WERI-Rb-1 (cell line): Measurements from ENCODE around the gene NELFCD.

Experiments used
- DNase-seq: peaks from one replicate; pipeline ENCODE4 v3.0.0-alpha.2; 2020
- H3K27ac ChIP-seq: fragments of 250-450 bp; sonication (Bioruptor Pico); 2 replicates; pipeline ENCODE4 v1.5.1; 2020; ENCODE audit warnings: mild to moderate bottlenecking, moderate library complexity
- H3K27me3 ChIP-seq: fragments of 250-450 bp; sonication (Bioruptor Pico); 2 replicates; pipeline ENCODE4 v1.5.1; 2021; ENCODE audit warnings: mild to moderate bottlenecking, low read depth, moderate library complexity; ENCODE audit not compliant: insufficient read depth, severe bottlenecking
- H3K36me3 ChIP-seq: fragments of 250-450 bp; sonication (Bioruptor Pico); 2 replicates; pipeline ENCODE4 v1.5.1; 2020; ENCODE audit warnings: mild to moderate bottlenecking, moderate library complexity
- H3K4me3 ChIP-seq: 2 replicates; pipeline ENCODE4 v1.5.1; 2011; ENCODE audit warnings: low read depth, mild to moderate bottlenecking, control low read depth, low read length
- H3K9me3 ChIP-seq: fragments of 250-450 bp; sonication (Bioruptor Pico); 2 replicates; pipeline ENCODE4 v1.5.1; 2021; ENCODE audit warnings: mild to moderate bottlenecking, moderate library complexity; ENCODE audit not compliant: severe bottlenecking
- TF ChIP-seq, protein P1 (sequence below): IDR thresholded peaks from 2 replicates; pipeline ENCODE4 v1.5.1; 2011; ENCODE audit warnings: low read depth, mild to moderate bottlenecking, control low read depth, inconsistent platforms, low read length

Gene NELFCD

DNA sequence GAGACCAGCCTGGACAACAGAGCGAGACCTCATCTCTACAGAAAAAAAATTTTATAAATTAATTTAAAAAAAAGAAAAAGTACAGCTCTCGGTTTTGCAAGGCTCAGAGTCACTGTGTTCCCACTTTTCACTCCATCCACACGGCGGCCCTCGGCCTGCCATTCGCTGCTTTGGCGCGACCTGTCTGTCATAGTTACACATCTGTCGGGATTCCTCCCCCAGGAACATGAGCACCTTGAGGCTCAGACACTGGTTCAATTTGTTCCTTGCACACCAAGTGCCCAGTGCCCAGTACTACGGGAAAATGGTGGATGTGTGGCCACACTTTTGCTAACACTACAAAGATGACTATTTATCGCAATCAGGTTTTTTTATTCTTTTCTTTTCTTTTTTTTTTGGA, 17.6 kb downstream of the NELFCD start:
- H3K4me3 ChIP-seq: no peak overlapping the region

DNA sequence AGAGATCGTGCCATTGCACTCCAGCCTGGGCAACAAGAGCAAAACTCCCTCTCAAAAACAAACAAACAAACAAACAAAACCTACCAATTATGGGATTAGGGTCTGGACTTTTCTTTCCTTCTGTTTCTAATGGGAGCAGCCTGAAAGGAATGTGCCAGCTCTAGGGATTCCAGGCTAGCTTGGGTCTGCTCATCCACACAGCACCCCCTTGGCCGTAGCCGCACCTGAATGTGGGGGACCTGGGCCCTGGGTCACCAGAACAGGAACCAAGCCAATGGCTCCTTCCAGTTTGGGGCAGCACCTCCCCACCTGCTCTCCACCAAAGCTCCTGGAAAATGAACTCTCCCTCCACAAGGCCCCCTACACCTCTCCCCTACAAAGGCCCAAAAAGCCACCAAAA, 19.3 kb downstream of the NELFCD start:
- H3K36me3 ChIP-seq: peaks cover 12% of the 10 kb centered on the region
- TF ChIP-seq, protein P1, sequence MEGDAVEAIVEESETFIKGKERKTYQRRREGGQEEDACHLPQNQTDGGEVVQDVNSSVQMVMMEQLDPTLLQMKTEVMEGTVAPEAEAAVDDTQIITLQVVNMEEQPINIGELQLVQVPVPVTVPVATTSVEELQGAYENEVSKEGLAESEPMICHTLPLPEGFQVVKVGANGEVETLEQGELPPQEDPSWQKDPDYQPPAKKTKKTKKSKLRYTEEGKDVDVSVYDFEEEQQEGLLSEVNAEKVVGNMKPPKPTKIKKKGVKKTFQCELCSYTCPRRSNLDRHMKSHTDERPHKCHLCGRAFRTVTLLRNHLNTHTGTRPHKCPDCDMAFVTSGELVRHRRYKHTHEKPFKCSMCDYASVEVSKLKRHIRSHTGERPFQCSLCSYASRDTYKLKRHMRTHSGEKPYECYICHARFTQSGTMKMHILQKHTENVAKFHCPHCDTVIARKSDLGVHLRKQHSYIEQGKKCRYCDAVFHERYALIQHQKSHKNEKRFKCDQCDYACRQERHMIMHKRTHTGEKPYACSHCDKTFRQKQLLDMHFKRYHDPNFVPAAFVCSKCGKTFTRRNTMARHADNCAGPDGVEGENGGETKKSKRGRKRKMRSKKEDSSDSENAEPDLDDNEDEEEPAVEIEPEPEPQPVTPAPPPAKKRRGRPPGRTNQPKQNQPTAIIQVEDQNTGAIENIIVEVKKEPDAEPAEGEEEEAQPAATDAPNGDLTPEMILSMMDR: no peak

More for the DNA sequence above, 17.6 kb downstream of the NELFCD start:
- H3K36me3 ChIP-seq: peaks cover 29% of the 10 kb centered on the region
- no peaks in the 10 kb centered on the region for H3K27me3 ChIP-seq
- H3K27ac ChIP-seq: no peak overlapping the region
- TF ChIP-seq, protein P1: no peak
- no peaks in the 10 kb centered on the region for H3K9me3 ChIP-seq
- DNase-seq: no peak

DNA sequence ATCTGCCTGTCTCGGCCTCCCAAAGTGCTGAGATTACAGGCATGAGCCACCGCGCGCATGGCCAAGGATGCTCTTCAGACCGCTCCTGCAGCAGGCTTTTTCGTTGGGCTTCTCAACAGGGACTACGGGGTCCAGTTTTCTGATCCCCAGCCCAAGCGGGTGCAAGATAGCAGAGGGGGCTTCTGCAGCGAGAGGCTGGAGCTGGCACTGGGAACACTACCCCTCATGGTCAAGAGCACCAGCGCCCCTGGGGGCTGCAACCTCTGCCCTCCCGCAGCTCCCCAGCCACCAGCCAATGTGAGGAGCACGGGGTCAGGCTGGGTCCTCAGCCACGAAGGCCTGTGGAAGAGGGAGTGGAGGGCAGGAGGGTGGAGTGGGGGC, 20.0 kb downstream of the NELFCD start:
- Histone ChIP-seq H3K27me3 (no peaks in the 10 kb centered on the region), H3K36me3 (peaks cover 5% of the 10 kb centered on the region), H3K27ac (no peak overlapping the region), H3K4me3 (no peak overlapping the region), H3K9me3 (no peaks in the 10 kb centered on the region)
- TF ChIP-seq, protein P1: no peak
- no peak for DNase-seq

More for the DNA sequence above, 19.3 kb downstream of the NELFCD start:
- H3K27ac ChIP-seq: no peak overlapping the region
- H3K9me3 ChIP-seq: no peaks in the 10 kb centered on the region
- DNase-seq: no peak
- no peaks in the 10 kb centered on the region for H3K27me3 ChIP-seq
- no peak overlapping the region for H3K4me3 ChIP-seq

DNA sequence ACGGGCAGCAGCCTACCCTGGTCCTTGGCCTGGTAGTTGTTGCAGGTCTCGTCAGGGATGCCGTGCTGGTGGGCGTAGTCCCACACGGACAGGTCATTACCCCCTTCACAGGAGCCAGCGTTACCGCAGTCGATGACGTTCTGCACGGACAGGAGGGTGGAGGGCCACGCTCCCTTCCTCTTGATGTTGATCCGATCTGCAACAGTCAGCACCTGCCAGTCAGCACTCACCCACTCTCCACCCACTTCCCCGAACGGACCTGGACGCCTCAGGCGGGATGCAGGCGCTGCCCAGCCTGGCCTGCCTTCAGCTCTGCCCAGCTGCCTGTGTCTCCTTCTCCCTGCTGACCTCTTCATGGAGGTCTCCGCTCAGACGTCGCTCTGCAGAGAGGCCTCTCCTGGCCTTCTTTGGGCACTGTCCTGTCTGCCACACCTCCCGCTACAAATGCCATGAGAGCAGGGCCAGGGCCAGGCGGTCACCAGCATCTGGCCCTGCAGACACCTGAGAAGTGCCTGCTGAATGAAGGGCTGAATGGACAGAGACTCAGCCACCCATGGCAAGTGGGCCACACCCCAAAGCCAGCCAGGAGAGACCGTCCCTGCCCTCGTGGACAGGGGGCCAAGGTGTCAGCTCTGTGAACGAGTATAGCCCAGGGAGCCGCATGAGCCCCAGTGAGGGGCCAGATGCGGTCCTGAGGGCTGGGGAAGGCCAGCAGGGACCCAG, 20.6 kb downstream of the NELFCD start:
- no peaks in the 10 kb centered on the region for H3K27me3 ChIP-seq
- no peak for DNase-seq
- no peak overlapping the region for H3K27ac ChIP-seq
- peaks cover 1% of the 10 kb centered on the region; the same call in 1 of the 2 replicates for H3K36me3 ChIP-seq
- no peaks in the 10 kb centered on the region for H3K9me3 ChIP-seq
- H3K4me3 ChIP-seq: no peak overlapping the region
- TF ChIP-seq, protein P1: no peak

DNA sequence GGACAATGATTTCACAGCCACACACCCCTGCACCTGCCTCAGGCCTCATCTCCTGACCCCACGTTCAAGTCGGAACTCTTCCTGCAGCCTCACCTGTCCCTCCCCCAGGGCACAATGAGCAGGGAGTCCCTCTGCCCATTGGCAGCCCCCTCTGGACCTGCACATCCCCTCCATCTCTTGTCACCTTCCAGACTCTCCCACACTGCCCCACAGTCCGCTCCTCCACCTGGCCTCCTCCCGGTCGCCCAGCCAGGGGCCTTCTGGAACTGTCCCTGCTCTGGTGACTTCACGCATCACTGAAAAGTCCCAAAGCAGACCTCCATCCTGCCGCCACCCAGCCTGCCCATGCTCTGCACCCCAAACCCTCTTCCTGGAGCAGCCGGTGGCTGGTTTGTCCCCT, 21.3 kb downstream of the NELFCD start:
- Histone ChIP-seq H3K4me3 (no peak overlapping the region), H3K9me3 (no peaks in the 10 kb centered on the region), H3K36me3 (no peaks in the 10 kb centered on the region), H3K27me3 (no peaks in the 10 kb centered on the region), H3K27ac (no peak overlapping the region)
- DNase-seq: no peak
- TF ChIP-seq, protein P1: no peak
